H1 (cell line): Measurements from ENCODE around the gene LURAP1L. TPM values are rescaled to one million over a fixed set of nuclear protein-coding genes. Genes with fewer than 3 reads are reported as not detected.

Source experiments
- FOSL1 ChIP-seq: IDR thresholded peaks from 2 replicates; pipeline ENCODE4 v1.6.1; 2011; ENCODE audit warnings: mild to moderate bottlenecking, low read depth, low read length, moderate library complexity; ENCODE audit not compliant: insufficient read depth
- GTF2F1 ChIP-seq: IDR thresholded peaks from 2 replicates; pipeline ENCODE4 v1.6.1; 2012; ENCODE audit warnings: low read depth, low read length, improper control_type of control experiment, borderline replicate concordance
- JUND ChIP-seq: IDR thresholded peaks from 2 replicates; pipeline ENCODE4 v1.6.1; 2011; ENCODE audit warnings: mild to moderate bottlenecking, improper control_type of control experiment, low read length
- KDM4A ChIP-seq: IDR thresholded peaks from one replicate; pipeline ENCODE4 v1.7.1; 2012; ENCODE audit warnings: low read depth, mild to moderate bottlenecking, moderate library complexity, low read length, inconsistent platforms; ENCODE audit not compliant: severe bottlenecking
- polyA plus RNA-seq, 7 experiments: library from polyadenylated mRNA; depleted of rRNA in 3 of 7; stranded (reverse) in 5 of 7; unstranded in 2 of 7; fragments of >200 nt in 5 of 7; fragments of 200-250 nt in 2 of 7; gene quantifications; 1 replicate in 5 of 7; 2 replicates in 1 of 7; 4 replicates in 1 of 7; pipeline versions ENCODE4 v1.2.1 to v1.2.3, GENCODE V29; 2011 to 2013; ENCODE audit warnings: missing spikeins in 2 of 7, mixed read lengths in 2 of 7
- total RNA-seq: library from RNA; stranded (reverse); fragmentation: NEBNext Ultra II Directional; extraction: Animal tissue kit (Norgen Biotek cat#: 25700); gene quantifications from 2 replicates; pipeline ENCODE4 v1.2.1, GENCODE V29; 2021
- TF ChIP-seq, protein P1 (sequence below): fragments of 300-600 bp; sonication (generic); IDR thresholded peaks from 2 replicates; pipeline ENCODE4 v1.7.1; 2012; ENCODE audit warnings: low read length, moderate library complexity, mild to moderate bottlenecking, inconsistent platforms; ENCODE audit not compliant: insufficient replicate concordance

LURAP1L gene
- total and polyA plus RNA-seq, 2 of the 8 experiments (the other 6 are each of a cell fraction or from before 2014, with no cell fraction given) = 0.63 to 1.2 TPM

DNA sequence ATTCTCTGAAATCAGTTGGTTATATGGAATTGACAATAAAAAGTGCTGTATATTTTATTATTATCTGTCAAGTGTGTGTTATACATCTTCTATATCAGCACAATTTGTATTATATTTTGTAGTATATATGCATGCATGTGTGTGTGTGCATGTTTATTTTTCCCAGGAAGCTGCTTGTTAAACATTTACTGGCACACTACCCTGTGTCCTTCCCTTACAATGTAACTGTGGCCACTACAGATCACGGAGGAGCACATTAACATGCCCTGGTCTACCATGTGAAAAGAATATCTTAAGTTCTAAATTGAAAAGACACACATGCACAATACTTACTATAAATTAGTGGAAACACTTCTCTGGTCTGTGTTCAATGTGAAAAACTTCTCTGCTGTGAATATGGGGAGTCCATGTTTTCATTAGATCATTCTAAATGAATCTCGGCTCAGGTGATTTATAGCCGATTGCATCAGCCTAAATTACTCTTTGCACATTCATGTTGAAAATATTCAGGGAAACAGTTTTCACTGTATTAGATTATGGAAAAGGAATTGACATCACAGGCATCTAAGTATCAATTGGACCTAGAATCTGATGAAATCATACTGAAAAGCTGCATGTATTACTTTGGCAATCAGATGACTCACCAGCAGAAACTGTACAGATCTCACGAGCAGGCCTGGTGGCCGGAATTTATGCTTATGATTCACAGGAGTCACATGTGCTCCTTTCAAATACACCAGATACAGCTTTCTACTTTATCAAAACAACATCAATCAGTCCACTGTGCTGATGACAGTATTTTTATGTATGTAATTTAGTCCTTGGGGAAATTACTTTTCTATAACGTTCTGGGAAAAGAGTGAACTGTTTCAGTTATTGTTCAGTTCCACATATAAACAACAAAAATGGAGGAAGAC is 39.4 kb downstream of the LURAP1L start (continued):
- TF ChIP-seq, protein P1, sequence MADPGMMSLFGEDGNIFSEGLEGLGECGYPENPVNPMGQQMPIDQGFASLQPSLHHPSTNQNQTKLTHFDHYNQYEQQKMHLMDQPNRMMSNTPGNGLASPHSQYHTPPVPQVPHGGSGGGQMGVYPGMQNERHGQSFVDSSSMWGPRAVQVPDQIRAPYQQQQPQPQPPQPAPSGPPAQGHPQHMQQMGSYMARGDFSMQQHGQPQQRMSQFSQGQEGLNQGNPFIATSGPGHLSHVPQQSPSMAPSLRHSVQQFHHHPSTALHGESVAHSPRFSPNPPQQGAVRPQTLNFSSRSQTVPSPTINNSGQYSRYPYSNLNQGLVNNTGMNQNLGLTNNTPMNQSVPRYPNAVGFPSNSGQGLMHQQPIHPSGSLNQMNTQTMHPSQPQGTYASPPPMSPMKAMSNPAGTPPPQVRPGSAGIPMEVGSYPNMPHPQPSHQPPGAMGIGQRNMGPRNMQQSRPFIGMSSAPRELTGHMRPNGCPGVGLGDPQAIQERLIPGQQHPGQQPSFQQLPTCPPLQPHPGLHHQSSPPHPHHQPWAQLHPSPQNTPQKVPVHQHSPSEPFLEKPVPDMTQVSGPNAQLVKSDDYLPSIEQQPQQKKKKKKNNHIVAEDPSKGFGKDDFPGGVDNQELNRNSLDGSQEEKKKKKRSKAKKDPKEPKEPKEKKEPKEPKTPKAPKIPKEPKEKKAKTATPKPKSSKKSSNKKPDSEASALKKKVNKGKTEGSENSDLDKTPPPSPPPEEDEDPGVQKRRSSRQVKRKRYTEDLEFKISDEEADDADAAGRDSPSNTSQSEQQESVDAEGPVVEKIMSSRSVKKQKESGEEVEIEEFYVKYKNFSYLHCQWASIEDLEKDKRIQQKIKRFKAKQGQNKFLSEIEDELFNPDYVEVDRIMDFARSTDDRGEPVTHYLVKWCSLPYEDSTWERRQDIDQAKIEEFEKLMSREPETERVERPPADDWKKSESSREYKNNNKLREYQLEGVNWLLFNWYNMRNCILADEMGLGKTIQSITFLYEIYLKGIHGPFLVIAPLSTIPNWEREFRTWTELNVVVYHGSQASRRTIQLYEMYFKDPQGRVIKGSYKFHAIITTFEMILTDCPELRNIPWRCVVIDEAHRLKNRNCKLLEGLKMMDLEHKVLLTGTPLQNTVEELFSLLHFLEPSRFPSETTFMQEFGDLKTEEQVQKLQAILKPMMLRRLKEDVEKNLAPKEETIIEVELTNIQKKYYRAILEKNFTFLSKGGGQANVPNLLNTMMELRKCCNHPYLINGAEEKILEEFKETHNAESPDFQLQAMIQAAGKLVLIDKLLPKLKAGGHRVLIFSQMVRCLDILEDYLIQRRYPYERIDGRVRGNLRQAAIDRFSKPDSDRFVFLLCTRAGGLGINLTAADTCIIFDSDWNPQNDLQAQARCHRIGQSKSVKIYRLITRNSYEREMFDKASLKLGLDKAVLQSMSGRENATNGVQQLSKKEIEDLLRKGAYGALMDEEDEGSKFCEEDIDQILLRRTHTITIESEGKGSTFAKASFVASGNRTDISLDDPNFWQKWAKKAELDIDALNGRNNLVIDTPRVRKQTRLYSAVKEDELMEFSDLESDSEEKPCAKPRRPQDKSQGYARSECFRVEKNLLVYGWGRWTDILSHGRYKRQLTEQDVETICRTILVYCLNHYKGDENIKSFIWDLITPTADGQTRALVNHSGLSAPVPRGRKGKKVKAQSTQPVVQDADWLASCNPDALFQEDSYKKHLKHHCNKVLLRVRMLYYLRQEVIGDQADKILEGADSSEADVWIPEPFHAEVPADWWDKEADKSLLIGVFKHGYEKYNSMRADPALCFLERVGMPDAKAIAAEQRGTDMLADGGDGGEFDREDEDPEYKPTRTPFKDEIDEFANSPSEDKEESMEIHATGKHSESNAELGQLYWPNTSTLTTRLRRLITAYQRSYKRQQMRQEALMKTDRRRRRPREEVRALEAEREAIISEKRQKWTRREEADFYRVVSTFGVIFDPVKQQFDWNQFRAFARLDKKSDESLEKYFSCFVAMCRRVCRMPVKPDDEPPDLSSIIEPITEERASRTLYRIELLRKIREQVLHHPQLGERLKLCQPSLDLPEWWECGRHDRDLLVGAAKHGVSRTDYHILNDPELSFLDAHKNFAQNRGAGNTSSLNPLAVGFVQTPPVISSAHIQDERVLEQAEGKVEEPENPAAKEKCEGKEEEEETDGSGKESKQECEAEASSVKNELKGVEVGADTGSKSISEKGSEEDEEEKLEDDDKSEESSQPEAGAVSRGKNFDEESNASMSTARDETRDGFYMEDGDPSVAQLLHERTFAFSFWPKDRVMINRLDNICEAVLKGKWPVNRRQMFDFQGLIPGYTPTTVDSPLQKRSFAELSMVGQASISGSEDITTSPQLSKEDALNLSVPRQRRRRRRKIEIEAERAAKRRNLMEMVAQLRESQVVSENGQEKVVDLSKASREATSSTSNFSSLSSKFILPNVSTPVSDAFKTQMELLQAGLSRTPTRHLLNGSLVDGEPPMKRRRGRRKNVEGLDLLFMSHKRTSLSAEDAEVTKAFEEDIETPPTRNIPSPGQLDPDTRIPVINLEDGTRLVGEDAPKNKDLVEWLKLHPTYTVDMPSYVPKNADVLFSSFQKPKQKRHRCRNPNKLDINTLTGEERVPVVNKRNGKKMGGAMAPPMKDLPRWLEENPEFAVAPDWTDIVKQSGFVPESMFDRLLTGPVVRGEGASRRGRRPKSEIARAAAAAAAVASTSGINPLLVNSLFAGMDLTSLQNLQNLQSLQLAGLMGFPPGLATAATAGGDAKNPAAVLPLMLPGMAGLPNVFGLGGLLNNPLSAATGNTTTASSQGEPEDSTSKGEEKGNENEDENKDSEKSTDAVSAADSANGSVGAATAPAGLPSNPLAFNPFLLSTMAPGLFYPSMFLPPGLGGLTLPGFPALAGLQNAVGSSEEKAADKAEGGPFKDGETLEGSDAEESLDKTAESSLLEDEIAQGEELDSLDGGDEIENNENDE = no peak
- no peak for TF ChIP-seq GTF2F1
- no peak for TF ChIP-seq JUND
- no peak for TF ChIP-seq FOSL1
- TF ChIP-seq KDM4A = no peak
- TF ChIP-seq, all 59 proteins: peak for 0
